Neural crest cell (in vitro differentiated cells): ENCODE measurements around the gene MEP1A. TPM values are rescaled to one million over a fixed set of nuclear protein-coding genes. Genes with fewer than 3 reads are reported as not detected.
"Not testable (repeated sequence)": the region's sequence is repeated elsewhere in the genome, so short reads cannot be mapped to it uniquely, and the experiment has no call there.

ENCODE experiments used
- DNase-seq: peaks from one replicate; pipeline ENCODE4 v3.0.0; 2021; ENCODE audit warnings: low read depth, mixed read lengths, low spot score
- H3K27ac Mint-ChIP-seq: one replicate; pipeline ENCODE4 v1.8.0; 2021; ENCODE audit warnings: mild to moderate bottlenecking, mixed read lengths; ENCODE audit not compliant: unreplicated experiment
- H3K27me3 Mint-ChIP-seq: 2 replicates; pipeline ENCODE4 v1.8.0; 2021; ENCODE audit warnings: low read depth, mild to moderate bottlenecking, mixed read lengths
- H3K36me3 Mint-ChIP-seq: 2 replicates; pipeline ENCODE4 v1.8.0; 2021; ENCODE audit warnings: low read depth, mild to moderate bottlenecking, mixed read lengths
- H3K4me1 Mint-ChIP-seq: 2 replicates; pipeline ENCODE4 v1.8.0; 2021; ENCODE audit warnings: mixed read lengths
- H3K4me3 Mint-ChIP-seq: one replicate; pipeline ENCODE4 v1.8.0; 2021; ENCODE audit warnings: mild to moderate bottlenecking, mixed read lengths
- H3K9me3 Mint-ChIP-seq: 2 replicates; pipeline ENCODE4 v1.8.0; 2021; ENCODE audit warnings: mixed read lengths
- CTCF ChIP-seq: fragments of 200-600 bp; sonication (generic); conservative IDR thresholded peaks from 2 replicates; pipeline ENCODE4 v1.5.0; 2021; ENCODE audit warnings: antibody characterized with exemption, mild to moderate bottlenecking
- long read RNA-seq: library from polyadenylated mRNA; unstranded; transcript quantifications from one replicate; pipeline ENCODE4 v2.0.0, GENCODE V29; 2020
- total RNA-seq: library from RNA; stranded (reverse); gene quantifications from 2 replicates; pipeline ENCODE4 v1.2.1, GENCODE V29; 2021

Gene MEP1A, protein sequence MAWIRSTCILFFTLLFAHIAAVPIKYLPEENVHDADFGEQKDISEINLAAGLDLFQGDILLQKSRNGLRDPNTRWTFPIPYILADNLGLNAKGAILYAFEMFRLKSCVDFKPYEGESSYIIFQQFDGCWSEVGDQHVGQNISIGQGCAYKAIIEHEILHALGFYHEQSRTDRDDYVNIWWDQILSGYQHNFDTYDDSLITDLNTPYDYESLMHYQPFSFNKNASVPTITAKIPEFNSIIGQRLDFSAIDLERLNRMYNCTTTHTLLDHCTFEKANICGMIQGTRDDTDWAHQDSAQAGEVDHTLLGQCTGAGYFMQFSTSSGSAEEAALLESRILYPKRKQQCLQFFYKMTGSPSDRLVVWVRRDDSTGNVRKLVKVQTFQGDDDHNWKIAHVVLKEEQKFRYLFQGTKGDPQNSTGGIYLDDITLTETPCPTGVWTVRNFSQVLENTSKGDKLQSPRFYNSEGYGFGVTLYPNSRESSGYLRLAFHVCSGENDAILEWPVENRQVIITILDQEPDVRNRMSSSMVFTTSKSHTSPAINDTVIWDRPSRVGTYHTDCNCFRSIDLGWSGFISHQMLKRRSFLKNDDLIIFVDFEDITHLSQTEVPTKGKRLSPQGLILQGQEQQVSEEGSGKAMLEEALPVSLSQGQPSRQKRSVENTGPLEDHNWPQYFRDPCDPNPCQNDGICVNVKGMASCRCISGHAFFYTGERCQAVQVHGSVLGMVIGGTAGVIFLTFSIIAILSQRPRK
- total RNA-seq: not detected in 2 replicates
- long read RNA-seq: 0 reads

DNA sequence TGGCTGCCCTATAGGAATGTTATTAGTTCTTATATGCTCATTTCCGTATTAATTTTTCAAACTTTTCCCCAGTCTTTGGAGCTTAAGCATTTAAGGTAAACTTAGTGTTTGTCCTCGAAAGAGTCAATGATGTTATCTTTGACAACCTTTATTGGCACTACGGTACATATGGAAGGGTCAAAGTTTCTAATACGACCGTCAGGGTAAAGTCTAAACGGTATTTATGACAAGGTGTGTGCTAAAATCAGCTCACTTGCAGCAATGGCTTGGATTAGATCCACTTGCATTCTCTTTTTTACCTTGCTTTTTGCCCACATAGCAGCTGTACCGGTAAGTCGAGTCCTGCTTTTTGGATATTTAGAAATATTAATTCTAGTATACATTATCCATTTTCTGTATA, at the start of gene MEP1A:
Gene MEP1A, plus strand, starts transcription at position 252 of the 400 bp plus-strand sequence. Its CDS starts 10 bp downstream, at position 262.
- Mint-ChIP-seq H3K4me1 (no peaks in the 10 kb centered on the region), H3K27me3 (no peaks in the 10 kb centered on the region), H3K27ac (no peak within 1 kb of the TSS), H3K9me3 (peaks cover 4% of the 10 kb centered on the region), H3K4me3 (no peak within 1 kb of the TSS), H3K36me3 (no peaks in the 10 kb centered on the region)
- no peak for DNase-seq
- no peak for TF ChIP-seq CTCF

- no peak for DNase-seq
- Mint-ChIP-seq H3K27me3 (peaks cover 10% of the 10 kb centered on the region), H3K4me1 (no peaks in the 10 kb centered on the region), H3K36me3 (no peaks in the 10 kb centered on the region), H3K27ac (no peak overlapping the region), H3K4me3 (no peak overlapping the region), H3K9me3 (peaks cover 2% of the 10 kb centered on the region)
- TF ChIP-seq CTCF: no peak
Observed at GRCh38 chr6:46743425-46744158, 49.6 kb upstream of the MEP1A start.

- not testable (repeated sequence) for H3K9me3 Mint-ChIP-seq, H3K27me3 Mint-ChIP-seq, H3K4me1 Mint-ChIP-seq
Observed at GRCh38 chr6:46744159-46744725, 48.9 kb upstream of the MEP1A start.

GRCh38 chr6:46745973-46746372, 47.2 kb upstream of the MEP1A start:
- Mint-ChIP-seq H3K4me3 (no peak overlapping the region), H3K9me3 (peaks cover 2% of the 10 kb centered on the region), H3K27ac (no peak overlapping the region), H3K36me3 (no peaks in the 10 kb centered on the region), H3K4me1 (no peaks in the 10 kb centered on the region), H3K27me3 (peaks cover 8% of the 10 kb centered on the region)
- TF ChIP-seq CTCF: no peak
- no peak for DNase-seq

More at GRCh38 chr6:46744159-46744725, 48.9 kb upstream of the MEP1A start:
- not testable (repeated sequence) for H3K27ac Mint-ChIP-seq, H3K4me3 Mint-ChIP-seq, DNase-seq, H3K36me3 Mint-ChIP-seq

- no peaks in the 10 kb centered on the region for H3K36me3 Mint-ChIP-seq
- H3K4me1 Mint-ChIP-seq: no peaks in the 10 kb centered on the region
- no peak within 1 kb of the TSS for H3K27ac Mint-ChIP-seq
- no peak for DNase-seq
- H3K27me3 Mint-ChIP-seq: peaks cover 8% of the 10 kb centered on the region
- H3K9me3 Mint-ChIP-seq: peaks cover 2% of the 10 kb centered on the region
- H3K4me3 Mint-ChIP-seq: no peak within 1 kb of the TSS
- TF ChIP-seq CTCF: no peak
Observed at GRCh38 chr6:46746696-46747095, 46.5 kb upstream of the MEP1A start, which contains the start of gene ANKRD66. ANKRD66 (plus strand) TSS chr6:46746933; CDS start chr6:46751949, 5,016 bp downstream.
